Lung (tissue), 12 donors: ENCODE data around the gene CMSS1. TPM values are rescaled to one million over a fixed set of nuclear protein-coding genes. Genes with fewer than 3 reads are reported as not detected.
A peak's percentile ranks its signal among the peaks of the same experiment; 100 is the strongest.

Experiments
- ATAC-seq: fragments of 200-7000 bp; cut with Tn5 transposase; one replicate; pipeline ENCODE4 v1.9.1; 2020; ENCODE audit warnings: moderate number of reproducible peaks; ENCODE audit not compliant: insufficient read depth, low FRiP score
- DNase-seq, 3 donors: peaks; one replicate each; pipeline ENCODE4 v3.0.0-alpha.2; 2013 to 2017
- H3K27ac ChIP-seq, 2 donors: one replicate each; pipeline ENCODE4 v1.5.1; 2013; ENCODE audit warnings: mild to moderate bottlenecking in 2 of 2, moderate library complexity in 2 of 2, control low read depth in 1 of 2, inconsistent platforms in 1 of 2, low read depth in 1 of 2, low read length in 1 of 2
- H3K27me3 ChIP-seq, 3 donors: one replicate each; pipeline ENCODE4 v1.5.1; 2013; ENCODE audit warnings: low read length in 2 of 3; ENCODE audit not compliant: control insufficient read depth in 3 of 3, insufficient read depth in 3 of 3
- H3K36me3 ChIP-seq, 4 donors: one replicate each; pipeline ENCODE4 v1.5.1; 2013; ENCODE audit warnings: low read length in 4 of 4, mild to moderate bottlenecking in 1 of 4, moderate library complexity in 1 of 4; ENCODE audit not compliant: control insufficient read depth in 4 of 4, insufficient read depth in 4 of 4
- H3K4me1 ChIP-seq, 5 donors: one replicate each; pipeline ENCODE4 v1.5.1; 2013; ENCODE audit warnings: low read length in 5 of 5, mild to moderate bottlenecking in 2 of 5, moderate library complexity in 1 of 5; ENCODE audit not compliant: control insufficient read depth in 5 of 5, insufficient read depth in 5 of 5
- H3K4me3 ChIP-seq: one replicate; pipeline ENCODE4 v1.5.1; 2013; ENCODE audit warnings: mild to moderate bottlenecking, control low read depth, moderate library complexity
- H3K9ac ChIP-seq, 2 donors: one replicate each; pipeline ENCODE4 v1.5.1; 2013; ENCODE audit warnings: low read length in 2 of 2, control low read depth in 1 of 2; ENCODE audit not compliant: insufficient read depth in 1 of 2
- H3K9me3 ChIP-seq, 4 donors: one replicate each; pipeline ENCODE4 v1.5.1; 2013; ENCODE audit warnings: low read length in 3 of 4, mild to moderate bottlenecking in 1 of 4, moderate library complexity in 1 of 4; ENCODE audit not compliant: control insufficient read depth in 4 of 4, insufficient read depth in 3 of 4
- WGBS, 2 donors: extraction: QIAGEN DNeasy Blood & Tissue Kit; methylation state at CpG; one replicate each; pipeline ENCODE4 v1.1.7; 2013; 5-methylcytosine and 5-hydroxymethylcytosine counted together
- polyA plus RNA-seq, 2 donors: library from polyadenylated mRNA; stranded (reverse); fragments of 200-250 nt; gene quantifications; one replicate each; pipeline ENCODE4 v1.2.1, GENCODE V29; 2013
- total RNA-seq, 2 donors: library from RNA; depleted of rRNA in 1 of 2; stranded (reverse); fragments of >200 nt in 1 of 2; gene quantifications; one replicate each; pipeline ENCODE4 v1.2.1, GENCODE V29; 2014 to 2021
- TF ChIP-seq, protein P1 (sequence below): IDR thresholded peaks from 2 replicates; pipeline ENCODE4 v1.5.1; 2012; ENCODE audit warnings: mild to moderate bottlenecking; ENCODE audit errors: control extremely low read depth, extremely low read depth
- donor health status: control.
- donor health status: control.
- donor health status: Bipolar disorder and iron deficiency.
- donor health status: healthy.
- donor health status: DM: yes; HTN: yes; CAD: no.

The CMSS1 gene
- total and polyA plus RNA-seq, 4 donors: 12.3 to 28.9 (median 22.6) TPM

DNA sequence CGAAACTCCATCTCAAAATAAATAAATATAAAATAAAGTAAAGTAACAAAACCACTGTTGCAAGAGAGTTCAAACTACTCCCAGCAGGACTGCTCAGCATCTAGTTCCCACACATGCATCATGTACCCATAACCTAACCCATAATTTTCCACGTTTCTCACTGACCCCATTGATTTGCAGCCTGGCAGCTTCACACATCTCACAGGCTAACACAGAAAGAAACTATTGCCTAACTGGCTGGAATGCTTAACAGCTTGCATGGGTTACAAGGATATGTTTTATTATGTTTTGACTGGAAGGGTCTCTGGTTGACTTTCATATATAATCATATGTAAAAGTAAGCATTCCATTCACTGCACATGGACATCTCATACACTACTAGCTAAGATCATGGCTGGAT, 387.5 kb downstream of the CMSS1 start:
- peaks cover 0 to 2% (median 0%) of the 10 kb centered on the region in 4 donors for H3K9me3 ChIP-seq
- 84 to 91% methylated on average over 2 of the region's 2 CpGs for WGBS, 2 donors
- no peak overlapping the region for H3K4me3 ChIP-seq
- TF ChIP-seq, protein P1, sequence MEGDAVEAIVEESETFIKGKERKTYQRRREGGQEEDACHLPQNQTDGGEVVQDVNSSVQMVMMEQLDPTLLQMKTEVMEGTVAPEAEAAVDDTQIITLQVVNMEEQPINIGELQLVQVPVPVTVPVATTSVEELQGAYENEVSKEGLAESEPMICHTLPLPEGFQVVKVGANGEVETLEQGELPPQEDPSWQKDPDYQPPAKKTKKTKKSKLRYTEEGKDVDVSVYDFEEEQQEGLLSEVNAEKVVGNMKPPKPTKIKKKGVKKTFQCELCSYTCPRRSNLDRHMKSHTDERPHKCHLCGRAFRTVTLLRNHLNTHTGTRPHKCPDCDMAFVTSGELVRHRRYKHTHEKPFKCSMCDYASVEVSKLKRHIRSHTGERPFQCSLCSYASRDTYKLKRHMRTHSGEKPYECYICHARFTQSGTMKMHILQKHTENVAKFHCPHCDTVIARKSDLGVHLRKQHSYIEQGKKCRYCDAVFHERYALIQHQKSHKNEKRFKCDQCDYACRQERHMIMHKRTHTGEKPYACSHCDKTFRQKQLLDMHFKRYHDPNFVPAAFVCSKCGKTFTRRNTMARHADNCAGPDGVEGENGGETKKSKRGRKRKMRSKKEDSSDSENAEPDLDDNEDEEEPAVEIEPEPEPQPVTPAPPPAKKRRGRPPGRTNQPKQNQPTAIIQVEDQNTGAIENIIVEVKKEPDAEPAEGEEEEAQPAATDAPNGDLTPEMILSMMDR: no peak
- H3K36me3 ChIP-seq: no peaks in the 10 kb centered on the region
- ATAC-seq (no peak), DNase-seq (peak in 2 of 3 donors; percentile 55 to 59)
- no peak overlapping the region for H3K9ac ChIP-seq
- no peaks in the 10 kb centered on the region for H3K27me3 ChIP-seq
- H3K4me1 ChIP-seq: peaks cover under 1 to 2% (median 1%) of the 10 kb centered on the region in 5 donors
- no peak overlapping the region for H3K27ac ChIP-seq

DNA sequence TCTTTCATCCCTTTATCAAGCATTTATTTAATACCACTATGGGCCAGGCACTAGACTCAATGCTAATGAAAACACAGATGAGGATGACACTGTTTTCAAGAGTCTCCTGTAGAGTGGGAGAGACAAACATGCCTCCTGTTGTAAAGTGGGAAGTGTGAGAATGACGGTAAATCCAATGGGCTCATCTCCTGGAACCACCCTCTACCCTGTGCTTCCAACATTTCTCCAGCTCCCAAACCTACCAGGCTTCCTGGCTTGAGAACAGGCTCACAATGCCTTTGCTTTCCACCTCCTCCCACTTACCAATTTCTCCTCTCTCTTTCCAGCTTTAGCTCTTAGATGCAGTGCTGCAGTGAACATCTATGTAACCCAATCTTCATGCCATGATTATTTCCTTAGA, 389.0 kb downstream of the CMSS1 start:
- H3K9me3 ChIP-seq: peaks cover 0 to 2% (median 0%) of the 10 kb centered on the region in 4 donors
- no peaks in the 10 kb centered on the region for H3K27me3 ChIP-seq
- no peak for ATAC-seq
- TF ChIP-seq, protein P1: no peak
- DNase-seq: no peak
- H3K36me3 ChIP-seq: no peaks in the 10 kb centered on the region
- H3K9ac ChIP-seq: no peak overlapping the region
- H3K4me1 ChIP-seq: peaks cover 2 to 17% (median 9%) of the 10 kb centered on the region in 5 donors
- no peak overlapping the region for H3K4me3 ChIP-seq
- H3K27ac ChIP-seq: no peak overlapping the region
- 88 to 100% methylated on average over 1 of the region's 1 CpG for WGBS, 2 donors

DNA sequence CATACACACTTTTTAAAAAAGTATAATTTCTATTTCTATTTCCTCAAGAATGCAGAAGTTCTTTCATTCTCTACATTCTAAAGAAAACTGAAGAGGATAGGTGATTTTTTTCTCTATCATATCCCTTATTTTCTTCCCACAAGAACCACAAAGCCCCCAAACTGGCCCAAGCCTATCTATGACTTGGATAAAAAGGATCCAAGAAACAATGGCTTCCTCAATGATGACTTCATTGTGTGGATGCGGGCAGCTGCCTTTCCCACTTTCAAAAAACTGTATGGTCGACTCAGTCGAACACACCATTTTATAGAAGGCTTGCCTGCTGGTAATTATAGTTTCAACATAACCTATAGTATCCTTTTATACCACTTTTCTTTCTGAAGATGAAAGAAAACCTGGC, 390.2 kb downstream of the CMSS1 start:
- Histone ChIP-seq H3K27ac (no peak overlapping the region), H3K4me1 (peaks cover 2 to 19% (median 9%) of the 10 kb centered on the region in 5 donors), H3K4me3 (no peak overlapping the region), H3K9me3 (peaks cover 0 to 2% (median 0%) of the 10 kb centered on the region in 4 donors), H3K27me3 (no peaks in the 10 kb centered on the region), H3K36me3 (no peaks in the 10 kb centered on the region), H3K9ac (no peak overlapping the region)
- 91 to 94% methylated on average over 3 of the region's 3 CpGs for WGBS, 2 donors
- ATAC-seq (no peak), DNase-seq (no peak)
- TF ChIP-seq, protein P1: no peak

DNA sequence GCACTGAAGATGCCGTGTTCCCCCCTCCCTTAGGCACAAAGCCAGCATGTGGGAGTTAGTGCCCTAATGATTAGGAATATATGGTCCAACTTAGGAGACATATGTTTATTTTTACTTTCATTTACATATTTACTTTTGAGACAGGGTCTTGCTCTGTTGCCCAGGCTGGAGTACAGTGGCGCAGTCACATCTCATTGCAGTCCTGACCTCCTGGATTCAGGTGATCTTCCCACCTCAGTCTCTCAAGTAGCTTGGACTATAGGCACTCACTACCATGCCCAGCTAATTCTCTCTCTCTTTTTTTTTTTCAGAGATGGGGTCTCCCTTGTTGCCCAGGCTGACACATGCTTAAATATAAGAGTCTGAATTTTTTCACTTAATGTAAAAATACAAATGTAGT, 391.5 kb downstream of the CMSS1 start:
- ATAC-seq (no peak), DNase-seq (no peak)
- WGBS, 2 donors: 94 to 98% methylated on average over 2 of the region's 2 CpGs
- H3K36me3 ChIP-seq: no peaks in the 10 kb centered on the region
- H3K4me3 ChIP-seq: no peak overlapping the region
- H3K27ac ChIP-seq: no peak overlapping the region
- TF ChIP-seq, protein P1: no peak
- H3K27me3 ChIP-seq: no peaks in the 10 kb centered on the region
- H3K9ac ChIP-seq: no peak overlapping the region
- peaks cover 2 to 19% (median 9%) of the 10 kb centered on the region in 5 donors for H3K4me1 ChIP-seq
- H3K9me3 ChIP-seq: no peaks in the 10 kb centered on the region
